GM23338 (cell line): ENCODE measurements around the gene RAB36. TPM values are rescaled to one million over a fixed set of nuclear protein-coding genes. Genes with fewer than 3 reads are reported as not detected.

Source experiments
- ATAC-seq: fragments of 200-7000 bp; cut with Tn5 transposase; 3 replicates; pipeline ENCODE4 v1.9.1; 2020
- DNase-seq: peaks from one replicate; pipeline ENCODE4 v3.0.0-alpha.2; 2015; ENCODE audit warnings: low spot score
- H2AFZ ChIP-seq: fragments of 200-600 bp; sonication (generic); 2 replicates; pipeline ENCODE4 v1.8.0; 2016; ENCODE audit warnings: antibody characterized with exemption, mild to moderate bottlenecking, moderate library complexity
- H3F3A ChIP-seq: fragments of 200-600 bp; sonication (generic); replicated peaks from 2 replicates; pipeline ENCODE4 v1.8.0; 2017; ENCODE audit warnings: antibody characterized with exemption, mixed run types, low read depth
- H3K27ac ChIP-seq: fragments of 200-600 bp; sonication (generic); 2 replicates; pipeline ENCODE4 v1.6.1; 2016; ENCODE audit warnings: low read depth
- H3K27me3 ChIP-seq: fragments of 200-600 bp; sonication (generic); 2 replicates; pipeline ENCODE4 v1.8.0; 2016; ENCODE audit warnings: mild to moderate bottlenecking, mixed run types, moderate library complexity; ENCODE audit not compliant: insufficient read depth
- H3K36me3 ChIP-seq: fragments of 200-600 bp; sonication (generic); 2 replicates; pipeline ENCODE4 v1.8.0; 2016; ENCODE audit warnings: mild to moderate bottlenecking; ENCODE audit not compliant: insufficient read depth
- H3K4me1 ChIP-seq: fragments of 200-600 bp; sonication (generic); 2 replicates; pipeline ENCODE4 v1.8.0; 2016; ENCODE audit warnings: mild to moderate bottlenecking, moderate library complexity; ENCODE audit not compliant: insufficient read depth
- H3K4me2 ChIP-seq: fragments of 200-600 bp; sonication (generic); 2 replicates; pipeline ENCODE4 v1.7.1; 2017; ENCODE audit warnings: mixed run types
- H3K4me3 ChIP-seq: fragments of 200-600 bp; sonication (generic); 2 replicates; pipeline ENCODE4 v1.6.1; 2016; ENCODE audit warnings: mixed run types
- H3K79me2 ChIP-seq: fragments of 200-600 bp; sonication (generic); replicated peaks from 2 replicates; pipeline ENCODE4 v1.8.0; 2017; ENCODE audit warnings: mild to moderate bottlenecking; ENCODE audit not compliant: insufficient read depth
- H3K9me2 ChIP-seq: fragments of 200-600 bp; sonication (generic); 2 replicates; pipeline ENCODE4 v1.8.0; 2017; ENCODE audit not compliant: insufficient read depth
- H4K20me1 ChIP-seq: fragments of 200-600 bp; sonication (generic); replicated peaks from 2 replicates; pipeline ENCODE4 v1.8.0; 2017; ENCODE audit warnings: mild to moderate bottlenecking; ENCODE audit not compliant: insufficient read depth
- H3K27ac Mint-ChIP-seq: 2 replicates; pipeline ENCODE4 v1.8.0; 2020; ENCODE audit warnings: inconsistent platforms, mild to moderate bottlenecking, moderate library complexity, mixed read lengths
- H3K27me3 Mint-ChIP-seq: 3 replicates; pipeline ENCODE4 v1.8.0; 2022; ENCODE audit warnings: low read depth, mild to moderate bottlenecking, moderate library complexity, mixed read lengths, inconsistent platforms; ENCODE audit not compliant: insufficient read depth, poor library complexity
- H3K36me3 Mint-ChIP-seq: 3 replicates; pipeline ENCODE4 v1.8.0; 2021; ENCODE audit warnings: low read depth, mild to moderate bottlenecking, inconsistent platforms, moderate library complexity, mixed read lengths
- H3K4me1 Mint-ChIP-seq: 3 replicates; pipeline ENCODE4 v1.8.0; 2020; ENCODE audit warnings: mild to moderate bottlenecking, inconsistent platforms, mixed read lengths
- H3K4me3 Mint-ChIP-seq: 3 replicates; pipeline ENCODE4 v1.8.0; 2021; ENCODE audit warnings: moderate library complexity, mild to moderate bottlenecking, inconsistent platforms, mixed read lengths
- H3K9me3 Mint-ChIP-seq: 3 replicates; pipeline ENCODE4 v1.8.0; 2020; ENCODE audit warnings: moderate library complexity, mild to moderate bottlenecking, inconsistent platforms, mixed read lengths
- CREB1 ChIP-seq: fragments of 250-450 bp; sonication (Bioruptor Pico); IDR thresholded peaks from 2 replicates; pipeline ENCODE4 v1.5.0; 2020; ENCODE audit warnings: low read depth, mild to moderate bottlenecking, moderate library complexity
- EZH2 ChIP-seq: fragments of 200-600 bp; sonication (generic); IDR thresholded peaks from one replicate; pipeline ENCODE4 v1.8.0; 2017; ENCODE audit warnings: antibody characterized with exemption, mild to moderate bottlenecking, low read depth; ENCODE audit not compliant: unreplicated experiment
- EZH2phosphoT487 ChIP-seq: fragments of 200-600 bp; sonication (generic); IDR thresholded peaks from one replicate; pipeline ENCODE4 v1.8.1; 2018; ENCODE audit warnings: antibody characterized with exemption; ENCODE audit not compliant: unreplicated experiment
- JUNB ChIP-seq: IDR thresholded peaks from one replicate; pipeline ENCODE4 v1.6.1; 2016; ENCODE audit warnings: antibody characterized with exemption; ENCODE audit not compliant: unreplicated experiment
- NANOG ChIP-seq: IDR thresholded peaks from 2 replicates; pipeline ENCODE4 v1.6.1; 2016; ENCODE audit warnings: antibody characterized with exemption, borderline replicate concordance
- POLR2AphosphoS5 ChIP-seq: IDR thresholded peaks from 2 replicates; pipeline ENCODE4 v1.6.1; 2016; ENCODE audit warnings: antibody characterized with exemption, low read depth
- STAT1 ChIP-seq: IDR thresholded peaks from one replicate; pipeline ENCODE4 v1.6.1; 2016; ENCODE audit warnings: antibody characterized with exemption; ENCODE audit not compliant: unreplicated experiment
- ZNF114 ChIP-seq: fragments of 250-450 bp; sonication (Bioruptor Pico); IDR thresholded peaks from 2 replicates; pipeline ENCODE4 v1.5.0; 2020; ENCODE audit warnings: mild to moderate bottlenecking, moderate library complexity
- ZNF331 ChIP-seq: fragments of 250-450 bp; sonication (Bioruptor Pico); IDR thresholded peaks from 2 replicates; pipeline ENCODE4 v1.5.0; 2020; ENCODE audit warnings: low read depth, mild to moderate bottlenecking, moderate library complexity
- polyA plus RNA-seq: library from polyadenylated mRNA; unstranded; fragments of >200 nt; fragmentation: Nextera tagmentation; extraction: Ambion mirVana; gene quantifications from 2 replicates; pipeline ENCODE4 v1.2.1, GENCODE V29; 2016
- total RNA-seq: library from RNA; depleted of rRNA; stranded (reverse); fragments of >200 nt; shearing (Covaris generic); gene quantifications from 2 replicates; pipeline ENCODE4 v1.2.3, GENCODE V29; 2014
- TF ChIP-seq, protein P1 (sequence below): IDR thresholded peaks from one replicate; pipeline ENCODE4 v1.6.1; 2018; ENCODE audit warnings: antibody characterized with exemption; ENCODE audit not compliant: unreplicated experiment
- TF ChIP-seq, protein P2 (sequence below), 2 experiments: fragments of 200-600 bp in 1 of 2; sonication (generic) in 1 of 2; conservative IDR thresholded peaks; 2 replicates each; pipeline versions ENCODE4 v1.5.1 to v1.6.1; 2016 to 2017; ENCODE audit warnings: antibody characterized with exemption in 2 of 2, low read depth in 2 of 2, mild to moderate bottlenecking in 2 of 2, moderate library complexity in 1 of 2

The RAB36 gene
- total and polyA plus RNA-seq, 2 experiments from 2014 or later: 0.58 to 1.2 TPM

DNA sequence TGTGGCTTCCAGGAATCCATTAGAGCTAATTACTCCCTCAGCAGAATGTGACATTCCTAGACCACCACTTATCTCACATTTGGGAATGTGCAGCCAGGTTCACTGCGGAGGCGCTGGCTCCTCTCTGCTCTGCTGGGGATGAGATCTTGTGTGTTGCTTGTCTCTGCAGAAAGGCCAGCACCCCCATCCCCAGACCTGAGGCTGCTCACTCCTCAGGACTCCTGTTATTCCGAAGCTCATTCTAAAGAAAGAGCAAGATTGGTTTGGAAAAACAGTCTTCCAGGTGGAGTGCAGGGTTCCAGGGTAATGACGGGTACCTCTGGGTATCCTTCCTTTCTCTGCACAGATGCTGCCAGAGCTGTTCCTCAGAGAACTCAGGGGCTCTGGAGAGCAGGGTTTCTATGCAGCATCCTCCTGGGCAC is 24.3 kb upstream of the RAB36 start:
- no peaks in the 10 kb centered on the region for H4K20me1 ChIP-seq
- Mint-ChIP-seq H3K36me3 (no peaks in the 10 kb centered on the region), H3K9me3 (no peaks in the 10 kb centered on the region), H3K27ac (no peak overlapping the region), H3K4me1 (peaks cover 5% of the 10 kb centered on the region), H3K27me3 (peaks cover 16% of the 10 kb centered on the region), H3K4me3 (no peak overlapping the region)
- H3K4me1 ChIP-seq: no peaks in the 10 kb centered on the region; the same call in 1 of the 2 replicates
- no peak overlapping the region for H2AFZ ChIP-seq
- no peak for TF ChIP-seq ZNF331
- no peak for TF ChIP-seq ZNF114 (CRISPR knock-in tag)
- TF ChIP-seq POLR2AphosphoS5: no peak
- TF ChIP-seq, protein P1, sequence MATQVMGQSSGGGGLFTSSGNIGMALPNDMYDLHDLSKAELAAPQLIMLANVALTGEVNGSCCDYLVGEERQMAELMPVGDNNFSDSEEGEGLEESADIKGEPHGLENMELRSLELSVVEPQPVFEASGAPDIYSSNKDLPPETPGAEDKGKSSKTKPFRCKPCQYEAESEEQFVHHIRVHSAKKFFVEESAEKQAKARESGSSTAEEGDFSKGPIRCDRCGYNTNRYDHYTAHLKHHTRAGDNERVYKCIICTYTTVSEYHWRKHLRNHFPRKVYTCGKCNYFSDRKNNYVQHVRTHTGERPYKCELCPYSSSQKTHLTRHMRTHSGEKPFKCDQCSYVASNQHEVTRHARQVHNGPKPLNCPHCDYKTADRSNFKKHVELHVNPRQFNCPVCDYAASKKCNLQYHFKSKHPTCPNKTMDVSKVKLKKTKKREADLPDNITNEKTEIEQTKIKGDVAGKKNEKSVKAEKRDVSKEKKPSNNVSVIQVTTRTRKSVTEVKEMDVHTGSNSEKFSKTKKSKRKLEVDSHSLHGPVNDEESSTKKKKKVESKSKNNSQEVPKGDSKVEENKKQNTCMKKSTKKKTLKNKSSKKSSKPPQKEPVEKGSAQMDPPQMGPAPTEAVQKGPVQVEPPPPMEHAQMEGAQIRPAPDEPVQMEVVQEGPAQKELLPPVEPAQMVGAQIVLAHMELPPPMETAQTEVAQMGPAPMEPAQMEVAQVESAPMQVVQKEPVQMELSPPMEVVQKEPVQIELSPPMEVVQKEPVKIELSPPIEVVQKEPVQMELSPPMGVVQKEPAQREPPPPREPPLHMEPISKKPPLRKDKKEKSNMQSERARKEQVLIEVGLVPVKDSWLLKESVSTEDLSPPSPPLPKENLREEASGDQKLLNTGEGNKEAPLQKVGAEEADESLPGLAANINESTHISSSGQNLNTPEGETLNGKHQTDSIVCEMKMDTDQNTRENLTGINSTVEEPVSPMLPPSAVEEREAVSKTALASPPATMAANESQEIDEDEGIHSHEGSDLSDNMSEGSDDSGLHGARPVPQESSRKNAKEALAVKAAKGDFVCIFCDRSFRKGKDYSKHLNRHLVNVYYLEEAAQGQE: no peak
- no peak for TF ChIP-seq STAT1
- TF ChIP-seq, protein P2, sequence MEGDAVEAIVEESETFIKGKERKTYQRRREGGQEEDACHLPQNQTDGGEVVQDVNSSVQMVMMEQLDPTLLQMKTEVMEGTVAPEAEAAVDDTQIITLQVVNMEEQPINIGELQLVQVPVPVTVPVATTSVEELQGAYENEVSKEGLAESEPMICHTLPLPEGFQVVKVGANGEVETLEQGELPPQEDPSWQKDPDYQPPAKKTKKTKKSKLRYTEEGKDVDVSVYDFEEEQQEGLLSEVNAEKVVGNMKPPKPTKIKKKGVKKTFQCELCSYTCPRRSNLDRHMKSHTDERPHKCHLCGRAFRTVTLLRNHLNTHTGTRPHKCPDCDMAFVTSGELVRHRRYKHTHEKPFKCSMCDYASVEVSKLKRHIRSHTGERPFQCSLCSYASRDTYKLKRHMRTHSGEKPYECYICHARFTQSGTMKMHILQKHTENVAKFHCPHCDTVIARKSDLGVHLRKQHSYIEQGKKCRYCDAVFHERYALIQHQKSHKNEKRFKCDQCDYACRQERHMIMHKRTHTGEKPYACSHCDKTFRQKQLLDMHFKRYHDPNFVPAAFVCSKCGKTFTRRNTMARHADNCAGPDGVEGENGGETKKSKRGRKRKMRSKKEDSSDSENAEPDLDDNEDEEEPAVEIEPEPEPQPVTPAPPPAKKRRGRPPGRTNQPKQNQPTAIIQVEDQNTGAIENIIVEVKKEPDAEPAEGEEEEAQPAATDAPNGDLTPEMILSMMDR (conservative IDR thresholded peaks at IDR 0.05; ENCODE audit: low read depth in 2 of 2): no peak
- TF ChIP-seq EZH2: no peak
- no peak for TF ChIP-seq NANOG
- TF ChIP-seq CREB1 (CRISPR knock-in tag): no peak
- no peak for TF ChIP-seq EZH2phosphoT487
- no peak for TF ChIP-seq JUNB
- H3K27me3 ChIP-seq: no peaks in the 10 kb centered on the region
- DNase-seq (no peak), ATAC-seq (no peak)
- H3K9me2 ChIP-seq: no peaks in the 10 kb centered on the region
- H3K4me3 ChIP-seq: no peak overlapping the region
- no peaks in the 10 kb centered on the region for H3K36me3 ChIP-seq
- H3K4me2 ChIP-seq: no peak overlapping the region
- no peaks in the 10 kb centered on the region for H3F3A ChIP-seq
- no peaks in the 10 kb centered on the region for H3K79me2 ChIP-seq
- no peak overlapping the region for H3K27ac ChIP-seq

DNA sequence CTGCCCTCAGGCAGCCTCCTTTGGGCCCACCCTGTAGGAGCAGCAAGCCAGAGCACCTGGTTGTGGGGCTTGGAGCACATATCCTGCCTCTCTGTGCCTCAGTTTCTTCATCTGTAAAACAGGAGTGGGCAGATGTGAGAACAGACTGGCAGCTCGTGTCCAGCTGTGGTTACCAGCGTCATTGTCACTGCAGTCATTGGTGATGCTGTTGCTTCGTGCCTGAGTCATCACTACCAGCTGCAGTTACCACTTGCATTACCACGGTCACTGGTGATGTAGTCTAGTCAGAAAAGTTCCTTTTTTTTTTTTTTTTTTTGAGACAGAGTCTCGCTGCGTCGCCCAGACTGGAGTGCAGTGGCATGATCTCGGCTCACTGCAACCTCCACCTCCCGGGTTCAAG is 23.9 kb upstream of the RAB36 start:
- Histone ChIP-seq H4K20me1 (no peaks in the 10 kb centered on the region), H3F3A (no peaks in the 10 kb centered on the region), H3K27ac (no peak overlapping the region), H3K27me3 (no peaks in the 10 kb centered on the region), H3K79me2 (no peaks in the 10 kb centered on the region), H3K4me2 (no peak overlapping the region), H3K4me1 (no peaks in the 10 kb centered on the region; the same call in 1 of the 2 replicates), H3K36me3 (no peaks in the 10 kb centered on the region), H3K4me3 (no peak overlapping the region), H3K9me2 (no peaks in the 10 kb centered on the region), H2AFZ (no peak overlapping the region)
- DNase-seq: no peak
- Mint-ChIP-seq H3K4me3 (no peak overlapping the region), H3K27ac (no peak overlapping the region), H3K4me1 (peaks cover 2% of the 10 kb centered on the region), H3K36me3 (no peaks in the 10 kb centered on the region), H3K9me3 (no peaks in the 10 kb centered on the region), H3K27me3 (peaks cover 16% of the 10 kb centered on the region)
- TF ChIP-seq ZNF114 (CRISPR knock-in tag) (no peak), ZNF331 (no peak), STAT1 (no peak), EZH2phosphoT487 (no peak)
- TF ChIP-seq, protein P1: no peak
- ATAC-seq: no peak
